GM18508 (cell line): ENCODE results near the gene TIMM13.

Source experiments
- ATAC-seq: cut with Tn5 transposase; IDR thresholded peaks from one replicate; pipeline ENCODE4 v1.9.1; 2021; ENCODE audit warnings: moderate number of reproducible peaks; ENCODE audit not compliant: insufficient read depth, unreplicated experiment

The TIMM13 gene

DNA sequence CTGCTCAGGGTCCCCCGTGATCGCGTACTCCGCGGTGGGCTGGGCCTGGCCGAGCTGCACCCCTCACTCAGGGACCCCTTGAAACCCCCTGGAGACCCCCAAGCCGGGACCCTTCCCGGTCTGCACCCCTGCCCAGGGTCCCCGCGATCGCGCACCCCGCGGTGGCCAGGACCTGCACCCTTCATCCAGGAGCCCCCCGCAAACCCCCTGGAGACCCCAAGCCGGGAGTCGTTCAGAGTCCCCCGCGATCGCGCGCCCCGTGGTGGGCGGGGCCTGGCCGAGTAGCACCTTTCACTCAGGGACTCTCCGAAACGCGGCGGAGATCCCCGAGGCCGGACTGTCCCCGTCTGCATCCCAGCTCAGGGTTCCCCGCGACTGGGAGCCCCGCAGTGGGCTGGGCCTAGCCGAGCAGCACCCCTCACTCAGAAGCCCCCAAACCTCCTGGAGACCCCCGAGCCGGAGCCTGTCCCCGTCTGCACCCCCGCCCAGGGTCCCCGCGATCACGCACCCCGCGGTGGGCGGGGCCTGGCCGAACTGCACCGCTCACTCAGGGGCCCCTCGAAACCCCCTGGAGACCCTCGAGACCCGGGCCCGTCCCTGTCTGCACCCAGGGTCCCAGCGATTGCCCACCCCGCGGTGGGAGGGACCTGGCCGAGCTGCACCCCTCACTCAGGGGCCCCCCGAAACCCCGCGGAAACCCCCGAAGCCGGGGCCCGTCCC lies 28.6 kb upstream of the TIMM13 start:
- no peak for ATAC-seq

GRCh38 chr19:2454962-2455850 lies 27.8 kb upstream of the TIMM13 start:
- no peak for ATAC-seq

DNA sequence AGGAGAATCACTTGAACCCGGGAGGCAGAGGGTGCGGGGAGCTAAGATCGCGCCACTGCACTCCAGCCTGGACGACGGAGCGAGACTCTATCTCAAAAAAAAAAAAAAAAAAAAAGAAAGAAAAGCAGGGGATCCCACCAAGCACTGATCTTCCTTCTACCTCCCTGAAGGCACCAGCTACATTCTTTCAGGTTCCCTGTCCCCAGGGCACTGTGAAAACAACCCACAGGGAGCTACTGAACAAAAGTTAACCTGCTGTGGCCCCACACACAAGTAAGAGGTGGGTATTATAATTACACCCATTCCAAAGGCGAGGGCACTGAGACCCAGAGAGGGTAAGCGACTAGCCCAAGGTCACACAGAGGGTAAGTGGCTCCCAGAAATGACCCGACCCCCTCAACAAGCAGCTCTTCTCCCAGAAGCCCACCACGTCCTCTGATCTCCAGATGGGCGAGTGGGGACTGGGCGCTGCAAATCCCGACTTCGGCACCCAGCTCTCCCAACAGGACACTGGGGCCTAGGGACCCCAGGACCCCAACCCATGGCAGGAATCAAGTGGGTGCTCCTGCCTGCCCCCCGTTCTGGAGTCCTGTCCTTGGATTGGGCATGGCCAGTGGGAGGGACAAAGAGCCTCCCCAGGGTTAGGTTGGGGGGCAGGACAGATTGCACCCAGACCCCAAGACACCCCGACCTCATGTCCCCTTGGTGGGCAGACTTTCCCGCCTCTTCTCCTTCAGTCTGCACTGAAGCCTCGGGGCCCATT lies 27.0 kb upstream of the TIMM13 start:
- ATAC-seq = no peak

DNA sequence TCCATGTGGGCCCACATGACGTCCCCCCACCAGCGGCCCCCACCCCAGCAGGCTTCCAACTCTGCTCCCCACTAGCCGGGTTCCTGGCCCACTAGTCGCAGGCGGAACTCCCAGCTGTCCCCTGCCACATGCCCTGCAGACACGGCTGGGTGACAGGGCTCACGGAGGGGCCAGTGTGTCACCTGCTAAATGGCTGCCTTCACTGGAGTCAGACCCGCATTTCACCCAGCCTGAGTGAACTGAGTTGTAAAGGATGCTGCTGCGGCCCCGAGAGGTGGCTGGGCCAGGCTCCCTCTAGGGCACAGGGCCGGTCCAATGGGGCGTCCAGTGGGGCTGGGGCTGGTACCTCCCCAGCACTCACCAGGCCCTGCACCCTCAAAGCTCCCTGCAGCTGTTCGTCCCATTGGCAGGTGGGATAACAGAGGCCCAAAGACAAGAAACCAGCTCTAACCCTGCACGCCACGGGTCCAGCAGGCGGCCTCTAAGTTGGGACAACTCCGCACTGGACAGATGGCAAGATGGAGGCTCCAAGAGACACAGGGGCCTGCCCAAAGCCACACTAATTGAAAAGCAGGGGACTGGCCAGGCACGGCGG lies 26.1 kb upstream of the TIMM13 start:
- no peak for ATAC-seq

- ATAC-seq = no peak
These were observed 24.4 kb upstream of the TIMM13 start for GRCh38 chr19:2451741-2452140.

GRCh38 chr19:2451138-2451537 lies 23.8 kb upstream of the TIMM13 start:
- ATAC-seq = no peak

DNA sequence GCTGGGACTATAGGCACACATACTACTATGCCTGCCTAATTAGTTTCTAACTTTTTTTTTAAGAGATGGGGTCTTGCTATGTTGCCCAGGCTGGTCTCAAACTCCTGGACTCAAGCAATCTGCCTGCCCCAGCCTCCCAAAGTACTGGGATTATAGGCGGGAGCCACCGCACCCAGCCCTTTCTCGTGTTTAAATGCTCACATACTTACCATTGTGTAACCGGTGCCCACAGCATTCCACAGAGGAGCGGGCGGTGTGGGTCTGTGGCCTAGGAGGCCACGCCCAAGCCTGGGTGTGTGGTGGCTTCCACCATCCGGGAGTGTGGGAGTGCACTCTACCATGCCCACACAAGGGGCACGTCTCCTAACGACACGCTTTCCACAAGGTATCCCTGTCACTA lies 21.6 kb upstream of the TIMM13 start:
- ATAC-seq = no peak

- ATAC-seq = no peak
These were observed 19.0 kb upstream of the TIMM13 start for GRCh38 chr19:2446381-2446780.

GRCh38 chr19:2444251-2445002 lies 17.0 kb upstream of the TIMM13 start:
- no peak for ATAC-seq

GRCh38 chr19:2443785-2444182 lies 16.4 kb upstream of the TIMM13 start:
- no peak for ATAC-seq

GRCh38 chr19:2443116-2443784 lies 15.9 kb upstream of the TIMM13 start:
- ATAC-seq = no peak

GRCh38 chr19:2441096-2441752 lies 13.8 kb upstream of the TIMM13 start:
- ATAC-seq = no peak

DNA sequence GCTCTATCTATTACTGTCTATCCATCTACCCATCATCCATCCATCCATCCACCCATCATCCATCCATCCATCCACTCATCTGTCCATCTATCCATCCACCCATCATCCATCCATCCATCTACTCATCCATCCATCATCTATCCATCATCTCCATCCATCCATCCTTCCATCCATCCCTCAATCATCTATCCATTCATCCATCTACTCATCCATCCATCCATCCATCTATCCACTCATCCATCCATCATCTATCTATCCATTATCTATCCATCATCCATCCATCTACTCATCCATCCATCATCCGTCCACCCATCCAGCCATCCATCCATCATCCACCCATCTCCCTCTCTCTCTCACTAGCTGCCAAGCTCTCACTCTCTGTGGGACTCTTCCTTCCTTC lies 13.1 kb upstream of the TIMM13 start:
- ATAC-seq = no peak

DNA sequence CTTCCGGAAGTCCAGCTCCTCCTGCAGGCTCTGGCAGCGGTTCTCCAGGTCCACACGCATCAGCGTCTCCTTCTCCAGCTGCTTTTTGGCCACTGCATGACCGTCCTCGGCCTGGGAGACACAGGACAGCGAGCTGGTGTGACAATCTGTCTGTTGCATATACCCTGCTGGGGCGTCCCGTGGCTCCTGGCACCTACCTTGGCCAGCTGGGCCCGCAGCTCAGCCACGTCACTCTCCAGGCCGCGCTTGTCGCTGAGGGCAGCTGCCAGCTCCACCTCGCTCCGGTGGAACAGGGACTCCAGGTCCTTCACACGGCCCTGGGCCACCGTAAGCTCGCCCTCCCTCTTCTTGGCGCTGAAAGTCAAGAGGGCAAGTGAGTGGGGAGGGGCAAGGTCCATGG lies 10.8 kb upstream of the TIMM13 start:
- no peak for ATAC-seq

- no peak for ATAC-seq
These were observed 9.5 kb upstream of the TIMM13 start for GRCh38 chr19:2436926-2437325.

DNA sequence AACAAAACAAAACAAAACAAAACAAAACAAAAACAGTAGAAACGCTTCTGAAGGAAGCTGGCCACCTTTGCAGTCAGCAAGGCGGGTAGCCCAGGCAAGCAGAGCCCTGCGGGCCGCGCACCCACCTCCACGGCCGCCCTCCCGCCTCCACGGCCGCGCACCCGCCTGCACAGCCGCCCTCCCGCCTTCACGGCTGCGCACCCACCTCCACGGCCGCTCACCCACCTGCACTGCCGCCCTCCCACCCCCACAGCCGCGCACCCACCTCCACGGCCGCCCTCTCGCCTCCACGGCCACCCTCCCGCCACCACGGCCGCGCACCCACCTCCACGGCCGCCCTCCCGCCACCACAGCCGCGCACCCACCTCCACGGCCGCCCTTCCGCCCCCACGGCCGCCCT lies 9.0 kb upstream of the TIMM13 start:
- no peak for ATAC-seq

GRCh38 chr19:2434721-2435265 lies 7.4 kb upstream of the TIMM13 start:
- ATAC-seq = no peak

GRCh38 chr19:2434267-2434666 lies 6.9 kb upstream of the TIMM13 start:
- ATAC-seq = no peak

DNA sequence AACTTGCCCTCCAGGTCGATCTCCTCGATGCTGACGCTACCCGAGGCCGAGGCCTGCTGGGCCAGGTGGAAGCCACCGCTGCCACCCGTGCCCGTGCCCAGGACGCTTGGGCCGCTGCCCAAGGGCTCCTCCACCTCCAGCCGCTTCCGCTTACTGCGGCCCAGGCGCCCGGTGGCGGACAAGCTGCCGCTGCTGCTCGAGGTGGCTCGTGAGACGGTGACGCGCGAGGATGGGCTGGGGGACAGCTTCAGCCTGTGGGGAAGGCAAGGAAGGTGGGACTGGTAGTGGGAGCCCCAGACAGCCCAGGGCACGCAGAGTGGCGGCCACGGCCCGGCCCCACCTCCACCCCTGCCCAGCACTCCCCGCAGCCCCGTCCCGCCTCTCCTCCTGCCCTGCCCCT lies 6.5 kb upstream of the TIMM13 start:
- ATAC-seq = no peak
